Activated CD8-positive, alpha-beta T cell treated with anti-CD3 and anti-CD28 coated beads for 36 hours (primary cell): ENCODE data around the gene TSPAN32. TPM values are rescaled to one million over a fixed set of nuclear protein-coding genes. Genes with fewer than 3 reads are reported as not detected.

Experiments
- ATAC-seq: fragments of 200-7000 bp; cut with Tn5 transposase; one replicate; pipeline ENCODE4 v1.10.0; 2021; ENCODE audit warnings: mild to moderate bottlenecking, moderate library complexity
- CTCF ChIA-PET: fragments of 350-600 bp; sonication (Branson Sonifier 250); formaldehyde crosslinking; loops from one replicate; lab custom pipeline; 2021; ENCODE audit warnings: antibody characterized with exemption; lab: Charles Lee
- POLR2A ChIA-PET: fragments of 350-600 bp; sonication (Branson Sonifier 250); formaldehyde crosslinking; loops from one replicate; lab custom pipeline; 2021; ENCODE audit warnings: antibody characterized with exemption; lab: Charles Lee
- DNase-seq: peaks from one replicate; pipeline ENCODE4 v3.0.0-alpha.2; 2020
- H3K27ac Mint-ChIP-seq: one replicate; pipeline ENCODE4 v1.8.0; 2021; ENCODE audit warnings: mild to moderate bottlenecking, mixed read lengths
- H3K27me3 Mint-ChIP-seq: one replicate; pipeline ENCODE4 v1.8.0; 2021; ENCODE audit warnings: mixed read lengths
- H3K36me3 Mint-ChIP-seq: one replicate; pipeline ENCODE4 v1.8.0; 2021; ENCODE audit warnings: low read depth, mixed read lengths
- H3K4me1 Mint-ChIP-seq: one replicate; pipeline ENCODE4 v1.8.0; 2021; ENCODE audit warnings: low read depth, mixed read lengths
- H3K4me3 Mint-ChIP-seq: one replicate; pipeline ENCODE4 v1.8.0; 2021; ENCODE audit warnings: mild to moderate bottlenecking, moderate library complexity, mixed read lengths
- H3K9me3 Mint-ChIP-seq: one replicate; pipeline ENCODE4 v1.8.0; 2021; ENCODE audit warnings: mixed read lengths
- CTCF ChIP-seq: fragments of 200-600 bp; IDR thresholded peaks from one replicate; pipeline ENCODE4 v1.8.0; 2022; ENCODE audit warnings: antibody characterized with exemption, mild to moderate bottlenecking
- intact Hi-C: fragments of 100-400 bp; cut with micrococcal nuclease; formaldehyde crosslinking; loops from one replicate; pipeline ENCODE4 v1.10.0; 2022
- total RNA-seq, 2 experiments: library from RNA; stranded (reverse); gene quantifications; one replicate each; pipeline ENCODE4 v1.2.3, GENCODE V29; 2021

The TSPAN32 gene
- total RNA-seq, 2 experiments from 2014 or later = 3.1 to 4.9 TPM

- intact Hi-C loops = no loop called here
- H3K36me3 Mint-ChIP-seq = no peaks in the 10 kb centered on the region
- H3K27me3 Mint-ChIP-seq = no peaks in the 10 kb centered on the region
- peaks cover 2% of the 10 kb centered on the region for H3K9me3 Mint-ChIP-seq
- TF ChIP-seq CTCF = no peak
- H3K4me3 Mint-ChIP-seq = no peak overlapping the region
- no peak overlapping the region for H3K27ac Mint-ChIP-seq
- ATAC-seq (no peak), DNase-seq (no peak)
- POLR2A ChIA-PET = interaction anchor here (0.8 kb wide), 1 partner anchor 323 kb away, joined by 3 read pairs; no protein-coding TSS in a partner anchor
- CTCF ChIA-PET = no interaction called here
- no peaks in the 10 kb centered on the region for H3K4me1 Mint-ChIP-seq
Measured at GRCh38 chr11:2258501-2259465, 43.0 kb upstream of the TSPAN32 start.

GRCh38 chr11:2259466-2259830, 42.4 kb upstream of the TSPAN32 start:
- ChIA-PET POLR2A (interaction anchor here (0.8 kb wide), 1 partner anchor 323 kb away, joined by 3 read pairs; no protein-coding TSS in a partner anchor), CTCF (no interaction called here)
- no peak for ATAC-seq
- Mint-ChIP-seq H3K36me3 (no peaks in the 10 kb centered on the region), H3K4me1 (no peaks in the 10 kb centered on the region), H3K9me3 (peaks cover 2% of the 10 kb centered on the region), H3K27ac (no peak overlapping the region), H3K4me3 (no peak overlapping the region), H3K27me3 (no peaks in the 10 kb centered on the region)
- no peak for TF ChIP-seq CTCF
- no peak for DNase-seq
- intact Hi-C loops = no loop called here

- Mint-ChIP-seq H3K36me3 (no peaks in the 10 kb centered on the region), H3K4me1 (no peaks in the 10 kb centered on the region), H3K27ac (no peak overlapping the region), H3K4me3 (no peak overlapping the region), H3K27me3 (no peaks in the 10 kb centered on the region), H3K9me3 (peaks cover 2% of the 10 kb centered on the region)
- ATAC-seq (no peak), DNase-seq (no peak)
- TF ChIP-seq CTCF = no peak
- intact Hi-C loops = no loop called here
- POLR2A ChIA-PET = no interaction called here
- CTCF ChIA-PET = no interaction called here
Measured at GRCh38 chr11:2259897-2260451, 41.8 kb upstream of the TSPAN32 start.

GRCh38 chr11:2260491-2261364, 41.1 kb upstream of the TSPAN32 start:
- H3K4me3 Mint-ChIP-seq = no peak overlapping the region
- ATAC-seq (no peak), DNase-seq (no peak)
- CTCF ChIA-PET = no interaction called here
- POLR2A ChIA-PET = no interaction called here
- peaks cover 5% of the 10 kb centered on the region for H3K4me1 Mint-ChIP-seq
- no peak overlapping the region for H3K27ac Mint-ChIP-seq
- no peaks in the 10 kb centered on the region for H3K9me3 Mint-ChIP-seq
- intact Hi-C loops = no loop called here
- no peaks in the 10 kb centered on the region for H3K36me3 Mint-ChIP-seq
- no peaks in the 10 kb centered on the region for H3K27me3 Mint-ChIP-seq
- TF ChIP-seq CTCF = no peak
